ENCODE measurements around the gene KIF24.

DNA sequence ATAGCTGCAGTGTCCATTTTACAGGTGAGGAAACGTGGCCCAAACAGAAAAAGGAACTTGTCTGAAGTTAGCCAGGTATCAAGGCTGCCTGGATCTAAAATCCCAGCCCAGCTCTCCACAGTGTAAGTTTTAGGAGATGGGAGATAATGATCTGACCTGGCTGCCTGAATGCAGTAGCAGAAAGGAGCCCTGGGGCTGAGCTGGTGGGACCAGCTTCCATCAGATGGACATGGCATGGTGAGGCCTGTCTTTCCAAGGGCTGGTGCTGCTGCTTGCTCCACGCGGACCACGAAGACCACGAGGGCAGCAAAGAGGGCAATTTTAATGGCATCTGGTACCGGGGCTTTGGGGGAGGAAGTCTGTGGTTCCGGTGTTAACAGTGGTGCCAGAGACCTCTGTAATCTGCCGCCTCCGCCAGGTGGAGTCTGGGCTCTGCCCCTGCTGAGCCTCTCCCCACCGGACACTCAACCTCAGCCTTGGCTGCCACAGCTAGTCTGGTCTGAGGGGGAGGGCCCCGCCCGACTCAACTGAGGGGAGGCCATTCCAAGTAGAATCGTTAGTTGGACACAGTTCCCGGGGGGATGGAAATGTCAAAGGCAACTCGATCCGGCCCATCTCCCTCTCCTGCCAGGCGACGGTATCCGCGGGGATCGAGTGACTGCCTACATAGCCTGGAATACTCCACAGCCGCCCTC lies 47.0 kb upstream of the KIF24 start:
- TF ChIP-seq, protein P1, sequence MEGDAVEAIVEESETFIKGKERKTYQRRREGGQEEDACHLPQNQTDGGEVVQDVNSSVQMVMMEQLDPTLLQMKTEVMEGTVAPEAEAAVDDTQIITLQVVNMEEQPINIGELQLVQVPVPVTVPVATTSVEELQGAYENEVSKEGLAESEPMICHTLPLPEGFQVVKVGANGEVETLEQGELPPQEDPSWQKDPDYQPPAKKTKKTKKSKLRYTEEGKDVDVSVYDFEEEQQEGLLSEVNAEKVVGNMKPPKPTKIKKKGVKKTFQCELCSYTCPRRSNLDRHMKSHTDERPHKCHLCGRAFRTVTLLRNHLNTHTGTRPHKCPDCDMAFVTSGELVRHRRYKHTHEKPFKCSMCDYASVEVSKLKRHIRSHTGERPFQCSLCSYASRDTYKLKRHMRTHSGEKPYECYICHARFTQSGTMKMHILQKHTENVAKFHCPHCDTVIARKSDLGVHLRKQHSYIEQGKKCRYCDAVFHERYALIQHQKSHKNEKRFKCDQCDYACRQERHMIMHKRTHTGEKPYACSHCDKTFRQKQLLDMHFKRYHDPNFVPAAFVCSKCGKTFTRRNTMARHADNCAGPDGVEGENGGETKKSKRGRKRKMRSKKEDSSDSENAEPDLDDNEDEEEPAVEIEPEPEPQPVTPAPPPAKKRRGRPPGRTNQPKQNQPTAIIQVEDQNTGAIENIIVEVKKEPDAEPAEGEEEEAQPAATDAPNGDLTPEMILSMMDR (IDR thresholded peaks at IDR 0.05) = no peak
- no peak for TF ChIP-seq POLR2A (IDR thresholded peaks at IDR 0.05)
